NCI-H82 treated with DMSO at 0.1 percent for 48 hours (cell line): ENCODE data around the gene FBXW10.
"Not testable (repeated sequence)": the region's sequence is repeated elsewhere in the genome, so short reads cannot be mapped to it uniquely, and the experiment has no call there.

ENCODE experiments used
- DNase-seq: peaks from one replicate; lab custom pipeline; 2025; ENCODE audit not compliant: unreplicated experiment; lab: John Stamatoyannopoulos, UW

Gene FBXW10, protein sequence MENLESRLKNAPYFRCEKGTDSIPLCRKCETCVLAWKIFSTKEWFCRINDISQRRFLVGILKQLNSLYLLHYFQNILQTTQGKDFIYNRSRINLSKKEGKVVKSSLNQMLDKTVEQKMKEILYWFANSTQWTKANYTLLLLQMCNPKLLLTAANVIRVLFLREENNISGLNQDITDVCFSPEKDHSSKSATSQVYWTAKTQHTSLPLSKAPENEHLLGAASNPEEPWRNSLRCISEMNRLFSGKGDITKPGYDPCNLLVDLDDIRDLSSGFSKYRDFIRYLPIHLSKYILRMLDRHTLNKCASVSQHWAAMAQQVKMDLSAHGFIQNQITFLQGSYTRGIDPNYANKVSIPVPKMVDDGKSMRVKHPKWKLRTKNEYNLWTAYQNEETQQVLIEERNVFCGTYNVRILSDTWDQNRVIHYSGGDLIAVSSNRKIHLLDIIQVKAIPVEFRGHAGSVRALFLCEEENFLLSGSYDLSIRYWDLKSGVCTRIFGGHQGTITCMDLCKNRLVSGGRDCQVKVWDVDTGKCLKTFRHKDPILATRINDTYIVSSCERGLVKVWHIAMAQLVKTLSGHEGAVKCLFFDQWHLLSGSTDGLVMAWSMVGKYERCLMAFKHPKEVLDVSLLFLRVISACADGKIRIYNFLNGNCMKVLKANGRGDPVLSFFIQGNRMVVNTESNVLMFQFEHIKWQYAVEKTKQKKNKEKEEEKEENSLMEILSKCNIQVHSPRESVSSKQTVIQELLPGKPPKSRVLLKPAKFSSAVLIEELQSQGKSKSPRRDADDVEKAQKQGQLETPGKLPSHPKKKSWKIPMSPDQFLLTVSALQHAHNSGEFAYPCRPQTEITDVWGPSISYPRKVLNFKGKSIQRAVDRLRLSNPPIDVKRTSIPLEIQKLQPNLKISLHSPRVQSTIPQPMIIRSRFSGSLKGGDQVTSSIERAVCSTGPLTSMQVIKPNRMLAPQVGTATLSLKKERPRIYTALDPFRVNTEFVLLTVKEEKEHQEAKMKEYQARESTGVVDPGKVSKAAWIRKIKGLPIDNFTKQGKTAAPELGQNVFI

DNA sequence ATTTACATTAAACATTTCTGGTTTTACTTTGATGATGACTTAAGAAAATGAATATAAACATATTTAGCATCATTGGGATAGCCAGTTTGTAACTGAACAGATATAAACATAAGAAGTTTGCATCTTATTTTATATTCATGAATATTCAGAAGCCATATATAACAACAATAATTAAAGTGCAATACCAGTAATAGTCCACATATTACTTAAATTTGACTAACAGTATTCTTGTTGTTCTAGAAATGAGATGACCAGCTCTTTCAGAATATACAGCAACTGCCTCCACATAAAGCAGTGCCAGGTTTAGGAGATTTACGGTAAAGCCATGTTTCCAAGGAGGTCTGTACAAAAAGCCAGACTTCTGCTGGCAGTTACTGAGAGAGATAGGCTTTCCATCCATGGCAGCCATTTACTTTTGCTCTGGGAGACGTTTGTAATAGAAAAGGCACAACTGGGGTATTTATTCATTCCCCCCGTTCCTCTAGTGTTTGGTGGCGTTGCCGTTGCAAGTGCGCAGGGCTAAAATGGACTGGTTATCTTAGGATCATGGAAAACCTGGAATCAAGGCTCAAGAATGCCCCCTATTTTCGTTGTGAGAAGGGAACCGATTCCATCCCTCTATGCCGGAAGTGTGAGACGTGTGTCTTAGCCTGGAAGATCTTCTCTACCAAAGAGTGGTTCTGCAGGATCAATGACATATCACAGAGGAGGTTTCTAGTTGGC lies at the start of gene FBXW10:
TSS of gene FBXW10 (plus strand) at position 356 of the 723 bp plus-strand sequence. CDS start at position 547, 191 bp downstream.
- DNase-seq: not testable (repeated sequence)

DNA sequence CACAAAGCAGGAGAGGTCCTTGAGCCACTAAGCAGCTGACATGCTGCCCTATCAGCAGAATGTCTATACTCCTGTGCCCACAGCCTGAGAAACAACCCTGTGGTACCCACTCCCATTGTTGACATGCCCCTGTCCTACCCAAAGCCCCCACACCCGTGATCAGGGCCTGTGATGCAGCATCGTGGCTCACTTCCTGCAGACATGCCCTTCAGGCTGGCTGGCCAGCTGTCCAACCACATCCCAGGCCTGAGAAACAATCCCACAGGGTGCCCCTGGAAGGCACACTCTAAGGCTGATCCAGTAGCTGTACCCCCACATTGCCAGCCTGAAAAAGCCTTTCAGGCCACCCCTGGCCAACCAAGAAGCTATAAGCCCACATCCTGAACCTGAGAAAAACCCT lies 48.7 kb upstream of the FBXW10 start:
- not testable (repeated sequence) for DNase-seq

DNA sequence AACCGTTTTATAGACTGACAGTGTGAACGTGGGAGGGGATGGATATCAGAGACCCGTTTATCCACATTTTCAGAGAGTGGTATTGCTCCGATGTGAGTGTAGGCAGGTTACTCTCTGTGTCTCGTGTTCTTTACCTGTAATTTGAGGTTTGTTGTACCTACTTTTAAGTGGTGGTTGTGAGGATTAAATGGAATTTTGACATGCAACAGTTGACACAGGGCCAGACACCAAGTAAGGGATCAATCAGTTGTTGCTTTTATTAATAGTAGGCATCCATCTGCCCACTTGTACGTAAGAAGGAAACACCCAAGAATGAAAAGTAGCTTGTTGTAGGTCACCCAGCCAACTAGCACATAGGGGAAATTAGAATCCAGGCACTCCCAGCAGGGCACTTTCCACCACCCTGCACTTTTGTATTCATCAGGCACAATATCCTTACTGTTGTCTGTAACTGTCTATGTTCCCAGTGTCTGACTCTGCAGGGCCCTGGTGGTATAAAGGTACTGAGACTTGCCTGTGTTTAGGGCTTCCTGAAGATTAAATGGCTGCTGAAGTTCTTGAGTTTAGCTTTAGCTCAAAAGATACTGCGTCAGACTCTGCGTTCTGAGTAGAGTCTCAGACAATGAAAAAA lies 45.3 kb upstream of the FBXW10 start:
- DNase-seq: not testable (repeated sequence)

DNA sequence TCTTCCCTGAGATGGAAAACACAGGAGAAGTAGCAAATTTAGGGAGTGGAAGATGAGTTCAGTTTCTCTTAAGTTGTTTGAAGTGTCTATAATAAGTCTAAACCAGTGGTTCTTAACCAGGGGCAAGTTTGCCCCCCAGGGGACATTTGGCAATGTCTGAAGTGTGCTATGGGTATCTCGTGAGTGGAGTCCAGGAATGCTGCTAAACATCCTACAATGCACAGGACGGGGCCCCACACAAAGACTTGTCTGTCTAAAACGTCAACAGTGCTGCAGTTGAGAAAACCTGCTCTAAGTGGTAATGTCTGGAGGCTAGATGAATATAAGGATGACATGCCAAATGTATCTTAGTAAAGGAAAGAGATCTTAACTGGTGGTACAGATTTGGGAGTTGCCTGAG lies 37.9 kb upstream of the FBXW10 start:
- DNase-seq: not testable (repeated sequence)

DNA sequence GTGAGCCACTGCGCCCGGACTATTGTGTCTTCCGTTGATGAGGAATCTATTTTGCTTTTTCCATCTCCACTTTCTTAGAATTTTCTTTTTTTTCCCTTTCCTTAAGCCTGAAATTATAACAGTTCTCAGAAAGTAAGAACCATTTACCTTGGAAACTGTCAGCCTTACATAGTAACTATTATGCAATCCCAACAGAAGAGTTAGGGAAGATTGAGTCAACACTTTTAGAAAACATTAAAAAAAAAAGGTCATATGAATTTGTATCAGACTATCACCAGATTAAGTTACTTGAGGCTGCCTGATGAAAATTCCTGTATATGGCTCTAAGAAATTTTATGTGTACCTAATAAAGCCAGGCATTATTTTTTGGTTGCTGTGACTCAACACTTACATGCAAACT lies 35.6 kb upstream of the FBXW10 start:
- DNase-seq: not testable (repeated sequence)

DNA sequence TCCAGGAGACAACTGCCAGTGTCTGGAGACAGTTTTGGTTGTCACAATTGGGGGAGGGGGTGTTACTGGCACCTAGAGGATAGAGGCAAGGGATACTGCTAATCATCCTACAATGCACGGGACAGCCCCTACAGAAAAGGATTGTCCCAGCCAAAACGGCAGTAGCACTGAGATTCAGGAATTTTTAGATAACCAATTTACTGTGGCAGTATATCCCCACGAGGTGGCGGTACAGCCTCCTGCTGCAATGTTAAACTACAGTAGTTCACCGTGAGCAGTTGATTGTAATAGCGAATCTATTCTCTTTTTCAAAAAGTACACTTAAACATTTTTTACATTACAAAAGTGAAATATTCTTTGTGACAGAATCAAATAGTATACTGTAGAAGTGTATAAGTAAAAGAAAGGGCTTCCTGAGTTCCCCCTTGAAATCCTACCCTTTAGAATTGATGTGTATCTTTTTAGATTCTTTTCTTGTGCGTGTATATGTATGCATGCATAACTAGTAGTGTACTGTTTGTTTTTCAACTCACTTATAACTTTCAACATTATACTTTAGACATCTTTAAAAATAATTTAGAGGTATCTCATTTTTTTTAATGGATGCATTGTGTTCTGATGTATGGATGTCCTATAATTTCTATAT lies 31.4 kb upstream of the FBXW10 start:
- DNase-seq: not testable (repeated sequence)

DNA sequence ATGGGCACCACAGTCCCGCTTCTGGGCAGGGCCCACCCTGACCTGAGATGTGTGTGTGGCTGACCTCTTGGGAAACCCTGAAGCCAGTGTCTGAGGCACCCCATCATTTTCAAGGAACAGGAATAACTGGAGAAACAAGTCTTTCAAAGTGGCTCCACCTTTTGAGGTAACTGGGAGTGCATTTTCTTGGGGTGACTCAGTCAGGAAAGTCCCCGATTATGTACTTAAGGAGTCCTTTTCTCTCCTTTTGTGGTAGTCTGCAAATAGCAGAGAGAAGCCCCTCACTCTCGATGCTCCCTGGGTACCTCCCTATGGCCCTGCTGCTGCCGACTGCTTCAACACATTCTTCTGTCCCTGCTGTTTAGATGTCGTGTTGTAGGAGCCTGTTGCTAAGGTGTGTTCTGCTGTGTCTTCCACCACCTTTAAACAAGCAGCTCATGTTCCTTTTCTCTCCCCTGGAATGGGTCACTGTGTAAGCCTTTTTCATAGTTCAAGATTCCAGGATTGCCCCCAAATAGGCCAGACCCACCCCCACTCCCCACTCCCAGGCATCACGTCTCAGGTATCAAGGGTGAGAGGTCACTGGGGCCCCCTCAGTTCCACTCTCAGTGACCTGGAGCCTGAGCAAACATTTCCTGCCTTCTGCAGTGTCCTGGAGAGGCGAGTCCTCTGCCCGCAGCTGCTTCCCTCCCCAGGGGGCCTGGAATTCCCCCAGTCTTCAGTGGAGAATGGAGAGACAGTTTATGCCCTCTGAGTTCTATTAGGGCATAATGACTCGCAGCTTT lies 25.0 kb upstream of the FBXW10 start:
- DNase-seq: not testable (repeated sequence)

DNA sequence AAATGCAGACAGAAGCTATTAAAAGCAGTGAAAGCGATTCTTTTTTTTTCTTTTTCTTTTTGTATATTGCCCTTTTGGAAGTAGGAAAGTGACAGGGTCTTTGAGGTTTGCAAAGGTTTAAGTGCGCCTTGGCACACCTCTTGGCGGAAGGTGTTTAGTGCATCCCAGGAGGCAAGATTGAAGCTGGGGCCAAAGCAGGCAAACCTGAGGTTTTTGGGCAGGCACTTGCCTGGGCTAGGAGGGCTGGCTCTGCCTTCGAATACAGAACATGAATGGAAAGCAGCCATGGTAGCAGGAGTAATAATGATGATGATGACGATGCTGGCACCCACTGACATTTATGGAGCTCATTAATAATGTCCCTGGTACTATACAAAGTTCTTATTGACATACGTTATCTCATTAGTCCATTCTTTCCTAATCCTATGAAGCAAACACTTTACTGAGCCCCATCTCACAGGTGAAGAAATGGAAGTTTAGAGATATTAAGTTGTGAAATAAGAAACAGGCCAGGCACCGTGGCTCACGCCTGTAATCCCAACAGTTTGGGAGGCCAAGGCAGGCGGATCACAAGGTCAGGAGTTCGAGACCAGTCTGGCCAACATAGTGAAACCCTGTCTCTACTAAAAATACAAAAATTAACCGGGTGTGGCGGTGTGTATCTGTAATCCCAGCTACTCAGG lies 24.3 kb upstream of the FBXW10 start:
- not testable (repeated sequence) for DNase-seq

DNA sequence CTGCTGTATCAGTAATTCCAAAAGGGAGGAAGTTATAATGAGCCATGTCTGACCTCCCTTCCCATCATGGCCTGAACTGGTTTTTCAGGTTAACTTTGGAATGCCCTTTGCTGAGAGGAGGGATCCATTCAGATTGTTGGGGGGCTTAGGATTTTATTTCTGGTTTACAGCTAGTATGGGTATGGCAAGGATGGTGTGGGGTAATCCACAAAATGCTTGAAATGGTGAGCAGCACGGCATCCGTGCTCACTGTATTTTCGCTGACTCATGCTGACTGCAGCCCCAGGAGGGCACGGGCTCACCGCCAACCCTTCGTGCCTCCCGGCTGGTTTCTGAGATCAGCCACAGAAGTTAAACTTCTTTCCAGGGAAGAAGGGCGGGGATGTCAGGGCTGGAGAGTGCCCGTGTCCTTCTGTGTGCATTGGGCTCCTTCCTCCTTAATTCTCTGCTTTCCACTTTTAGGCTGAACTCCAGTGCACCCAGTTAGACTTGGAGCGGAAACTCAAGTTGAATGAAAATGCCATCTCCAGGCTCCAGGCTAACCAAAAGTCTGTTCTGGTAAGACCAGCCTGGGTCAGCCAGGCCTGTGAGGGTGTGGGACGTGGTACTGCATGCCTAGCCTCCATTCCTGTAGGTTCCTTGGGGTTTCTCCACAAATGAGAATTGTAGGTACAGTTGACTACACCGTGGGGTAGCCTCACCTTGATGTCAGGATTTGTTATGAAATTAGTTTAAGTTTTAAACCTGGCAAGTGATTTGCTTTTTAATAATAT lies 21.9 kb upstream of the FBXW10 start:
- DNase-seq: not testable (repeated sequence)

DNA sequence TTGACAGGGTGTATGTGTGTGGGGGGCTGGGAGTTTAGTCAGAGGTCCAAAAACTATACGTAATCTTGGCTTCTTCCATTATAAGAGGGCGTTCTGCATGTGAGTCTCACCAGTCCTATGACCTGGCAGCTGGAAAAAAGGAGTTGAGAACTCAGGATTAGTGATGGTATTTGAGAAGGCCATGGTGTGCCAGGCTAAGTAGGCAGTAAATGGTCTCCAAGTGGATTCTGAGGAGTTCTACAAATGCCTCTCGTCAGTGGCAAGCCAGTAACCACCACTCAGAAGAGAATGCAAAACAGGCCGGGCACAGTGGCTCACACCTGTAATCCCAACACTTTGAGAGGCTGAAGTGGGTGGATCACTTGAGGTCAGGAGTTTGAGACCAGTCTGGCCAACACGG lies 21.2 kb upstream of the FBXW10 start:
- not testable (repeated sequence) for DNase-seq

DNA sequence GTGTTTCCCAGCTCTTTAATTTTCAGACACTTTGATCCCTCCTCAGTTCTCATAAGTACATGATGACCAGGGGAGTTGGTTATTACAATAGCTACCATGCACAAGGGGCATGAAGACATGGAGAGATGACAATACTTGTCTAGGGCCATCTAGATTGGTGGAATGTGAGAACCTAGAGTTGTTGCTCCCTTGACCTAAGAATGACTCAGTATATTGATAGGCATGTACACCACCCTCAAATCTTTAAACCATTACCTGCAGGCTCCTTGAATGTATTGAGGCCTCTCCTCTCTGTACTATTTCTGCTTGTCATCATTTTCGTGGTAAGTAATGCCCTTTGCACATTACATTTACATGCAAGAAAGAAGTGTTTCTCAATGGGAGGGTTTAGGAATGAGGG lies 20.3 kb upstream of the FBXW10 start:
- DNase-seq: not testable (repeated sequence)

DNA sequence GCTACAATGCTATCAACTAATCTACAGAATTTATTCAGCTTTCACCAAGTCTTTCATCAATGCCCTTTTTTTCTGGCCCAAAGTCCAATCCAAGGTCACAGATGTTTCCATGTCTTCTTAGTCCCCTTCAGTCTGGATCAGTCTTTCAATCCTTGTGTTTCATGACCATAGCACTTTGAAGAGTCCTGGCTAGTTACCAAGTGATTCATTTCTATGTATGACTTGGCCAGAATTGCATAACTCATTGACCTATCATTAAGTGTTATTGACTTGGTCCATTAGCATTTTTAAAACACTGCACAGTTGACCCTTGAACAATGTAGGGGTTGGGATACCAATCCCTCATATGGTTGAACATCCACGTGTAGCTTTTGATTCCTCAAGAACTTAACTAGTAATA lies 11.4 kb upstream of the FBXW10 start:
- not testable (repeated sequence) for DNase-seq

DNA sequence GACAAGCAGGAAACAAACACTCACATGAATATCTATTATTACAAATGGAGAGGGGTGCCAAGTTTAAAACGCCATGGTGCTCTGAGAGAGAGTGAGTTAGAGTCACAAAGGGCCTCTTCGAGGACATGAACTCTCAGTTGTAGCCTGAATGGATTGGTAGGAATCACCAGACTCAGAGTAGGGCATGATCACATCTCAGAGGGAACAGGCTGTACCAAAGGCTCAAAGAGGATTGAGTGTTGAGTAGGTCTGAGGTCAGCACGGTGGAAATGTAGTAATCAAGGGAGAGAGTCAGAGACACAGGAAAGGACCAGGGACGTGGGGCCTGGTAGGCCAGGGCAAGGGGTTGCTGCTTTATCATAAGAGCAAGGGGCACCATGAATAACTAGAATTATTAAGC lies 10.5 kb upstream of the FBXW10 start:
- not testable (repeated sequence) for DNase-seq

DNA sequence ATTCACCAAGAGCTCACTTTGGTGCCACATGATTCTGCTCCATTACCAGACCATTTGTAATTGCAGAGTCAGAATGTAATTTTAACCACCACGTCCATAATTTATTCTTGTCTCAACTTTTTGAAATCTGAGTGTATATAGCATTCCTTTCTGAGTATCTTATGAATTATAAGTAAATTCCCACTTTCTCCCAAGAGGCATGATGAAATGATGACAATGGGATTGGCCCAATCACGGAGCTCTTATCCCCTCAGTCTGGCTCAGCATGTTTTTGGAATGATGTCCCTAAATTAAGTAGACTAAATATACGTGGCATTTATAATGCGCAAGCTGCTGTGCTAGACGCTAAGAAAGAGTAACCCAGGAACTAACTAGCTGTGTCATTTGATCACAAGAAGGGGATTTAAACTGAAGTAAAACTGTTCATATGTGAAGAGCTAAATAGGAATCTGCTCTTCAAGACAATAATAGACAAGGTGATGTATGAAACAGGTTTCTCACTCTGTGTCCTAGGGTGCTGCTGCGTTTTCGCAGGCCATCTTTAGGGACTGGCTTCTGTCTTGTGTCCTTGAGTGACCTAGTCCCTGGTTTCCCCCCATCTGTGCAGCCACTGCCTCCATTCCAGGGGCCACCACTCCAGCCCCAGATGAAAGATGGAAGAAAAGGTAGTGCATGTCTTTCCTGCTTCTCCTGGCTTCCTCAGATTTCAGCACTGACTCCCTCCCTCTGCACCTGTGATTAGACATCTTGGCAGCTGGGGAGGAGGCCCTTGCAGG lies 4.0 kb upstream of the FBXW10 start:
- DNase-seq: not testable (repeated sequence)

DNA sequence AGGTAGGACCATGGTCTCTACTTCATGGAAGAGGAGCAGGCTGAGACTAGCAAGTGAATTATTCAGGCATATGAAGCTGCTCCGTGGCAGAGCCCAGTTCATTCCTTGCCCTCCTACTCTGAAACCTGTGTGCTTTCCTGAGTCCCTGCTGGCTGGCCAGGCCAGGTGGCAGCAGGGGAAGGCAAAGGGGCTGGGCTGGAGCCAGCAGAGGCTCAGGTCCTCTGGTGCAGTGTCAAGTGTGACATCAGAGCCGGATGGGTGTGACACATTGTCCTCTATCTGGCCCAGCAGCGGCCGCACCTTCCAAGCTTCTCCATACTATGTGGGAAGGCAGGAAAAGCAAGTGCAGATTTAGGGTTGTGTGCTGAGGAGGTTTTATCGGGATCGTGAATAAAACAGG lies 2.6 kb upstream of the FBXW10 start:
- not testable (repeated sequence) for DNase-seq

DNA sequence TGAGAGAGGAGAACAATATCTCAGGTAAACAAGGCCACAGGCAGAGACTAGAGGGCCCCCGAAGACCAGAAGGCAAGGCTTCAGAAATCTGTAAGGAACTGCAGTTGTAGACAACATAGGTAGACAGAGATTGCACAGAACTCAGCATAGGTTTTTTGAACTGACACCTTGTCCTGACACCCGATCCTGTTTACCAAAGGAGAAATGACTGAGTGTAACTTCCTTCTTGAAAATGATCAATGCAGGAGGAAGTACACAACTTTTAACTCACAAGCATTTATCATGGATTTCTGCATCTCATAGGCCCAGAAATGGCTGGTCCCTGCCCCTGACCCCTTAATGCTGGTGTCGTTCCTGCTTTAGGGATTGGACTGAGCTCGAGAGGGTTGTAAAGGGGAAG lies 872 bp downstream of the FBXW10 start:
- DNase-seq: not testable (repeated sequence)

DNA sequence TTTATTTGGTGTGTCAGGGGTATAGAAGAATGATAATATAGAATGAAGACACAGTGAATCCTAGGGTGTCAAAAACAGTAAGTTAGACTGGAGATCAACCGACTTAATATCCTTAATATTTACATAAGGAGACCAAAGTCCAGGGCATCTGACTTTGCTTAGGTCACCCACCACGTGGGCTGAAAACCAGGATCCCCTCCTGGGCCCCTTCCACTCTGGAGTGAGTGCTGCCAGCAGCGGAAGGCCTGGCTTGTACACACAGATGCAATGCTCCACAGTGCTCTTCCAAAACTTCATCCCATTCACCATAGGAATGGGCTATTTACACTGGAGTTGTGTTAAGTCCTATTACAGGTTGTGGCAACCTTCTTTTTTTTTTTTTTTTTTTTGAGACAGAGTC lies 2.7 kb downstream of the FBXW10 start:
- not testable (repeated sequence) for DNase-seq
